Chondrocyte (in vitro differentiated cells): ENCODE measurements around the gene RBM20. TPM values are rescaled to one million over a fixed set of nuclear protein-coding genes. Genes with fewer than 3 reads are reported as not detected.

Source experiments
- DNase-seq: peaks from one replicate; pipeline ENCODE4 v3.0.0; 2021; ENCODE audit warnings: mixed read lengths, low spot score
- H3K27ac Mint-ChIP-seq: one replicate; pipeline ENCODE4 v1.8.0; 2021; ENCODE audit warnings: mild to moderate bottlenecking, moderate library complexity, mixed read lengths; ENCODE audit not compliant: unreplicated experiment
- H3K27me3 Mint-ChIP-seq: 2 replicates; pipeline ENCODE4 v1.8.0; 2021; ENCODE audit warnings: low read depth, mixed read lengths
- H3K36me3 Mint-ChIP-seq: 2 replicates; pipeline ENCODE4 v1.8.0; 2021; ENCODE audit warnings: low read depth, mixed read lengths
- H3K4me1 Mint-ChIP-seq: 2 replicates; pipeline ENCODE4 v1.8.0; 2021; ENCODE audit warnings: low read depth, mild to moderate bottlenecking, mixed read lengths
- H3K4me3 Mint-ChIP-seq: one replicate; pipeline ENCODE4 v1.8.0; 2021; ENCODE audit warnings: mild to moderate bottlenecking, moderate library complexity, mixed read lengths; ENCODE audit not compliant: unreplicated experiment
- H3K9me3 Mint-ChIP-seq: 2 replicates; pipeline ENCODE4 v1.8.0; 2021; ENCODE audit warnings: low read depth, mixed read lengths
- total RNA-seq: library from RNA; stranded (reverse); gene quantifications from 3 replicates; pipeline ENCODE4 v1.2.1, GENCODE V29; 2021
- TF ChIP-seq, protein P1 (sequence below): fragments of 200-600 bp; sonication (generic); IDR thresholded peaks from 2 replicates; pipeline ENCODE4 v1.5.0; 2021; ENCODE audit warnings: antibody characterized with exemption, mild to moderate bottlenecking, moderate library complexity

Gene RBM20
- total RNA-seq, 1 donor from 2014 or later = 3.6 TPM

DNA sequence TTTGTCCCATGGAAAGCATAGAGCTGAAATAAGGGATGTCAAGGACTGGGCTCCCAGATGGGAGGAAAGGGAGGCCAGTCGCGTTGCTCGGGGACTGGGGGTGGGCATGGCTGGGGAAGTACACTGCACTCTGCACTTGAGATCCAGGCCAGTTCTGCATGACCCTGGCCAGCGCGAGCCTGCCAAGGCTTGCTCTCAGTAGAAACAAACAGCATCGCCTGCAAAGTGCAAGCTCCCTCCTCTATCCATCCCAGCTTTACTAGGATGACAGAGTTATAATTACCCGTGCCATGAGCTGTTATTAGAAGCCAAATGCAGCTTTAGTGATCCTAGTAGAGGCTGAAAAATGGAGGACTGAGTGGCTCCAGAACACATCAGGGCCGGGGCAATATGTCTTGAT lies 183.7 kb downstream of the RBM20 start:
- Mint-ChIP-seq H3K36me3 (no peaks in the 10 kb centered on the region), H3K9me3 (no peaks in the 10 kb centered on the region), H3K4me3 (no peak overlapping the region)

DNA sequence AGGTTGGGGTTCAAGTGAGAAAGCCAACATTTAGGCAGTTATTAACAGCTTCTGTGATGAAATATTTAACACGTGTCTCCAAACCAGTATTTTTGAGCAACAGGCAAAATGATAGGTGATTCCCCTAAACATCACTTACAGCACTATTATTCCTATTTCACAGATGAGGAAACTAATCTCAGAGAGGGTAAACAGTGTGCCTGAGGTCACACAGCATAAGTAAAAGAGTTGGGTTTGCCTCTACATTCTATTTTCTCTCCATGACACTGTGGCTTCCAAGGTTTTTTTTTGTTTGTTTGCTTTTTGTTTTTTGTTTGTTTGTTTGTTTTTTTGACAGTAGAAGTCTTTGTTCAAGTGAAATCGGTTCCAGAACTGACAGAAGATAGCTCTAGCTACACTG lies 184.4 kb downstream of the RBM20 start:
- TF ChIP-seq, protein P1, sequence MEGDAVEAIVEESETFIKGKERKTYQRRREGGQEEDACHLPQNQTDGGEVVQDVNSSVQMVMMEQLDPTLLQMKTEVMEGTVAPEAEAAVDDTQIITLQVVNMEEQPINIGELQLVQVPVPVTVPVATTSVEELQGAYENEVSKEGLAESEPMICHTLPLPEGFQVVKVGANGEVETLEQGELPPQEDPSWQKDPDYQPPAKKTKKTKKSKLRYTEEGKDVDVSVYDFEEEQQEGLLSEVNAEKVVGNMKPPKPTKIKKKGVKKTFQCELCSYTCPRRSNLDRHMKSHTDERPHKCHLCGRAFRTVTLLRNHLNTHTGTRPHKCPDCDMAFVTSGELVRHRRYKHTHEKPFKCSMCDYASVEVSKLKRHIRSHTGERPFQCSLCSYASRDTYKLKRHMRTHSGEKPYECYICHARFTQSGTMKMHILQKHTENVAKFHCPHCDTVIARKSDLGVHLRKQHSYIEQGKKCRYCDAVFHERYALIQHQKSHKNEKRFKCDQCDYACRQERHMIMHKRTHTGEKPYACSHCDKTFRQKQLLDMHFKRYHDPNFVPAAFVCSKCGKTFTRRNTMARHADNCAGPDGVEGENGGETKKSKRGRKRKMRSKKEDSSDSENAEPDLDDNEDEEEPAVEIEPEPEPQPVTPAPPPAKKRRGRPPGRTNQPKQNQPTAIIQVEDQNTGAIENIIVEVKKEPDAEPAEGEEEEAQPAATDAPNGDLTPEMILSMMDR = no peak
- no peak overlapping the region for H3K27ac Mint-ChIP-seq
- H3K4me3 Mint-ChIP-seq = no peak overlapping the region
- H3K9me3 Mint-ChIP-seq = no peaks in the 10 kb centered on the region
- DNase-seq = no peak
- H3K4me1 Mint-ChIP-seq = peaks cover 10% of the 10 kb centered on the region
- H3K36me3 Mint-ChIP-seq = no peaks in the 10 kb centered on the region
- no peaks in the 10 kb centered on the region for H3K27me3 Mint-ChIP-seq

More for the DNA sequence above, 183.7 kb downstream of the RBM20 start:
- peaks cover 10% of the 10 kb centered on the region for H3K4me1 Mint-ChIP-seq
- no peaks in the 10 kb centered on the region for H3K27me3 Mint-ChIP-seq
- TF ChIP-seq, protein P1 = no peak
- no peak overlapping the region for H3K27ac Mint-ChIP-seq
- no peak for DNase-seq

DNA sequence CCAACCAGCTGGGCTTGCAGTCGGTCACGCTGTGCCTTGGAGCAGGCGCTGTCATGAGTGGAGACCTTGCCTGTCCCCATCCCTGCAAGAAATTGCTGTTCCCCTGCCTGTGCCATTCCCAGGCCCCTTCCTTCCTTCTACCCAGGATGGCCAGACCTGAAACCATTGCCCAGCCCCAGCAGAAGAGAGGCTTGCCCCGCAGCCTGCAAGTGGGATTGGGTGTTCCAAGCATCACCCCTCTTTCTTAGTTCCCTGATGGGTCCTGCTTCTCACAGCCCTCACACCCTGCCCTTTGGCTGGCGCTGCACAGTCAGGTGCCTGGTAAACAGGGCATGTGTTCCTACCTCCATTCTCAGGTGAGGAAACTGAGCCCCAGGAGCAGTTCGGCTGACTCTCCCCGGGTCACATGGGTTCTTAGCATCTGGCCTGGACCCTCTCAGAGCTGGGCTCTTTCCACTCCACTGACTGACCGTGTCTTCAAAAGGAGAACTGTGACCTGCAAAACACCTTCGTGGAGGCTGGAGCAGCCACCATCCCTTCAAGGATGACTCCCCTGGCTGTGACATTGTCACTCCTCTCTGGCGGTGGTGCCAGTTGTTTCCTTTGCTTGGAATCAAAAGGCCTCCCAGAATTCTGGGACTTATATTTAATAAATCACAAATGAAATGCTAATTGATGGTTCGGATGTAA lies 185.7 kb downstream of the RBM20 start:
- H3K9me3 Mint-ChIP-seq = no peaks in the 10 kb centered on the region
- H3K27ac Mint-ChIP-seq = no peak overlapping the region
- DNase-seq = no peak
- TF ChIP-seq, protein P1 = no peak
- no peaks in the 10 kb centered on the region for H3K27me3 Mint-ChIP-seq
- no peak overlapping the region for H3K4me3 Mint-ChIP-seq
- peaks cover 15% of the 10 kb centered on the region for H3K4me1 Mint-ChIP-seq
- no peaks in the 10 kb centered on the region for H3K36me3 Mint-ChIP-seq

DNA sequence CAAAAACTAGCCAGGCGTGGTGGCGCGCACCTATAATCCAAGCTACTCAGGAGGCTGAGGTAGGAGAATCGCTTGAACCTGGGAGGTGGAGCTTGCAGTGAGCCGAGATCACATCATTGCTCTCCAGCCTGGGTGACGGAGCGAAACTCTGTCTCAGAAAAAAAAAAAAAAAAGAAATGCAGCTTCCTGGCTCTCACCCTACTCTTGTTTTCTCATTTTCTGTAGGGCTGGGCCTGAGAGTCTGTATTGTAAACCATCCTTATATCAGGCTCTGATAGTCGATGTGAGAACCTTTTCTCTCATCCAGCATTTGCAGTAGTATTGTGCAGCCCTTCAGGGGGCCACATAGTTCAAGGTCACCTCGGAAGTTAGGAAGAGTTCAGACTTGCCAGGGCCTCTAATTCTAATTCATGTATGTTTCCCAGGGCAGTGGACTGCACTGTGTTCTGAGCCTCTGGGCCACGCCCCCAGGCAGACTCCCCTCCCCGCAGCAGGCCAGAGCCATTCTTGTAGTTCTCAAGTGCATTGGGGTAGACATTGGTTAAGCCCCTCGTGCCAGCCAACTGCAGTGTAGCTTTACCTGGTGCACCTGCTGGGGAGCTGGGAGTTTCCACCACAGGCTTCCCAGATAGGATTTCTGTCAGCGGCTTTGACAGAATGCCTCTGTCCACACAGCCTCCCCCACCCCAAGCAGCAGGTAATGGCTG lies 189.3 kb downstream of the RBM20 start:
- H3K27me3 Mint-ChIP-seq = no peaks in the 10 kb centered on the region
- no peak for DNase-seq
- no peaks in the 10 kb centered on the region for H3K9me3 Mint-ChIP-seq
- TF ChIP-seq, protein P1 = no peak
- H3K4me1 Mint-ChIP-seq = peaks cover 36% of the 10 kb centered on the region
- no peak overlapping the region for H3K4me3 Mint-ChIP-seq
- no peaks in the 10 kb centered on the region for H3K36me3 Mint-ChIP-seq
- H3K27ac Mint-ChIP-seq = no peak overlapping the region

DNA sequence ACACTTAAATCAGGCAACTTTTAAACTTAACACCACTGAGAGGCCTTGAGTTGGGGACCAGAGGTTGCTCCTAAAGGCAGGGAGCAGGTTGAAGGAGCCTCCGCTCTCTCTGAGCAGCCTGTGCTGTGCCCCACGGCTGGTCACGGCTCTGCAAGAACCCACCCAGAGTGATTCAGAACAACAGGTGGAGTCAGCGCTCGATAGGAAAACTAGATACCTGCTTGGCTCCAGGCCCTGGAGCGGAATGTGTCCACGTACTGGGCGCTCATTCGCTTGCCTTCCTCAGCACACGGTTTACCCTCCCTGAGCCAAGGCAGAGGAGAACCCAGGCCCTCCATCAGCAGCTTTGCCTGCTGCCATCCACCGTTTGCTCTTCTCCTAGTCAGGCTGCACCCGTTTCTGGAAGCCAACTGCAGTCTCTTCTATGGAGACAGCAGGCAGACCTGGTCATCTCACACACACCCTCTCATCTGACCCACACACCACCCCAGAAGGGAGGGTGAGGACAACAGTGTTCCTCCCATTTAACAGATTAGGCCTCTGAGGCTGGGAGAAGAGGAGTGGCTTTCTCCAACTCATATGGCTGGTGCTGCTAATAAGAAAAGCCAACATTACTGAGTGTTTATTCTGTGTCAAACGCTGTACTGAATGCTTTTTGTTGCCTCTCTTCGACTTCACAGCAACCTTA lies 189.9 kb downstream of the RBM20 start:
- Mint-ChIP-seq H3K27ac (no peak overlapping the region), H3K4me1 (peaks cover 39% of the 10 kb centered on the region)

More for the DNA sequence above, 189.9 kb downstream of the RBM20 start:
- H3K36me3 Mint-ChIP-seq = no peaks in the 10 kb centered on the region
- no peak for DNase-seq
- no peaks in the 10 kb centered on the region for H3K27me3 Mint-ChIP-seq
- TF ChIP-seq, protein P1 = no peak
- H3K9me3 Mint-ChIP-seq = no peaks in the 10 kb centered on the region
- H3K4me3 Mint-ChIP-seq = no peak overlapping the region
